HG03060 (cell line): Measurements from ENCODE around the gene RCBTB1.
"Not testable (repeated sequence)": the region's sequence is repeated elsewhere in the genome, so short reads cannot be mapped to it uniquely, and the experiment has no call there.

Experiments used
- ATAC-seq: cut with Tn5 transposase; IDR thresholded peaks from one replicate; pipeline ENCODE4 v1.9.1; 2021; ENCODE audit warnings: low read depth, moderate number of reproducible peaks; ENCODE audit not compliant: unreplicated experiment

The RCBTB1 gene

GRCh38 chr13:49585220-49586157, at the start of gene RCBTB1:
Gene RCBTB1 (minus strand): TSS chr13:49585558. CDS start chr13:49567279, 18,279 bp downstream.
- no peak for ATAC-seq

DNA sequence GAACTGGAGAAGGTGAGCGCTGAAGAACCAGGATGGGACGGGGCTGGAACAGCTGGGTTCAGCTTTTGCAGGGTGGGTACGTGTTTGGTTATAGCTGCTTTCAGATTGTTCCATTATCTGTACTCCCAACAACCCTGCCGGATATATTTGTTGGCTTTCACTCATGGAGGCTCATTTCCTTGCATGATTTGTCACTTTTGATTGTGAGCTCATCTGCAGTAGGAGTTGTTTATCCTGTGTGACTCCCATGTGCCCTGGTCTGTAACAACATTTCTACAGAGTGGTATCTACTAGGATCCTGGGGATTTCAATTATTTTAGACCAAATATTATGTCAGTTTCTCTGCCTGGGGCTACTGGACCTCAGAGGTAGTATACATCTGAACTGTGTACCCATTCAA, 48.4 kb upstream of the RCBTB1 start:
- no peak for ATAC-seq

- ATAC-seq, result no peak
These were observed 46.8 kb upstream of the RCBTB1 start for GRCh38 chr13:49632156-49632555.

GRCh38 chr13:49630580-49630979, 45.2 kb upstream of the RCBTB1 start:
- ATAC-seq, result no peak

DNA sequence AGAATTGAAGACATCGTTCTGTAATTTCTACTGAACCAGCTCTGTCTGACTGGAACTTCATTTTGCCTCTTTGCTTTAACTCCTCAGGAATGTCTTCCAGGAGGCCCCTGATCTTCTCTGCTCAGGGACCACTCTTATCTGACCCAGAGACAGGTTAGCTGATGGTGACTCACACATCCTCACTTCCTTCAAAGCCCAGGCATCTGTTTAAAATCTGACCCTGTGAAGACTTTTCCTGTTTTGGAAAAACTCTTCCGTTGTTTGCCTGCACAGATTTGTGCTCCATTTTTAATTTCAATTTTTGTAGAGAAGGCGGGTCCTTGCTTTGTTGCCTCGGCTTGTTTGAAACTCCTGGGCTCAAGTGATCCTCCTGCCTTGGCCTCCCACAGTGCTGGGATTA, 44.6 kb upstream of the RCBTB1 start:
- ATAC-seq, result no peak

DNA sequence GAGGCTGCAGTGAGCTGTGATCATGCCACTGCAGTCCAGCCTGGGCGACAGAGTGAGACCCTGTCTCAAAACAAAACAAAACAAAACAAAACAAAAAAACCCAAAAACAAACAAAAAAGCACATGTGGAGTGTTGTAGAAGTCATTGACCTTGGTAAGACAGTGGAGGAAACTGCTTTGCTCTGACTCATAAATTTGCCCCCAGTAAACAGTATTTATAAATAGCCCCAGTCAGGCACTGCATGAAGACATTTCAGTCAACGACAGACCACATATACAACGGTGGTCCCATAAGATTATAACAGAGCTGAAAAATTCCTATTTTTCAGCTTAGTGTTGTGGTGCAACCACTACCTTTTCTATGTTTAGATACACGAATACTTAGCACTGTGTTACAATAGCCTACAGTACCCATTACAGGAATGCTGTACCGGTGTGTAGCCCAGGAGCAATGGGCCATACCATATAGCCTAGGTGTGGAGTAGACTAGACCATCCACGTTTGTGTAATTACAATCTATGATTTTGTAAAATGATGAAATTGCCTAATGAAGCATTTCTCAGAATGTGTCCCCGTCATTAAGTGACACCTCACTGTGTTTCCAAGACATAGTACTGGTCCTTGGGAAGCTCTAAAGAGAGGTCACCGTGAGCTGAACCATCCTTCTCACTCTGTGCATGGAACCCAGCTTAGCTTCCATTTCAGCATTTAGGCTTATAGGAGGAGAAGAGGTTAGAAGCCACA, 44.0 kb upstream of the RCBTB1 start:
- ATAC-seq, result no peak

DNA sequence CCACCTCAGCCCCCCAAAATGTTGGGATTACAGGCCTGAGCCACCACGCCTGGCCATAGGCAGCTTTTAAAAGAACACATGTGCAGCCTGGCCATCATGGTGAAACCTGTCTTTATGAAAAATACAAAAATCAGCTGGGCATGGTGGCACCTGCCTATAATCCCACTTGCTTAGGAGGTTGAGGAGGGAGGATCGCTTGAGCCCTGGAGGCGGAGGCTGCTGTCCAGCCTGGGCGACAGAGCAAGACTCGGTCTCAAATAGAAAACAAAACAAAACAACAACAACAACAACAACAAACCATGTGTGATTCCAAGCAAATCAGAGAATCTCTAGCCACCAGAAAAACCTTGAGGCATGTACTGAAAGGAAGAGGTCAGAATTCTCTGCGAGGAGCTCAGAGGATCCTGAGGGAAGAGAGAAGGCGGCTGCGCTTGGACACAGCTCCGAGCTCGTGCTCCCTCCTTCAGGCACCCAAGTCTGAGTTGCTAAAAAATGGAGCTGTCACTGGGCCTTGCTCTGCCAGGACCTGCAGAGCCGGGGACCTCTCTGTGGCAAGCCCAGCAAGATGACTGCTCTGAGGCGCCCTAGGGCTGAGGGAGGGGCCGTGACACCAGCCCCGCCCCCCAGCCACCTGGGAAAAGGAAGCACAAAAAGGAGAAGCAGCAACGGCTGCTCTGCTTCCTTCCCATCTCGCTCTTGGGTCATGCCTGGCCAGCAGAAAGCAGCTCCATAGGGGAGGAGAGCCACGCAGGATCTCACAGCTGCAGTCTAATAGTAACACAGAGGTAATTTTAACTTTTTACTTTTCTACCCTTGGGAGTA, 42.7 kb upstream of the RCBTB1 start, which contains the start of gene ARL11:
ARL11 (plus strand) TSS at position 677 of the 822 bp plus-strand sequence. CDS start 1,941 bp downstream, outside the sequence.
- peak; percentile 70 for ATAC-seq

- ATAC-seq, result no peak
These were observed 40.2 kb upstream of the RCBTB1 start for GRCh38 chr13:49625392-49626079.

- ATAC-seq, result no peak
These were observed 38.9 kb upstream of the RCBTB1 start for GRCh38 chr13:49624229-49624628.

DNA sequence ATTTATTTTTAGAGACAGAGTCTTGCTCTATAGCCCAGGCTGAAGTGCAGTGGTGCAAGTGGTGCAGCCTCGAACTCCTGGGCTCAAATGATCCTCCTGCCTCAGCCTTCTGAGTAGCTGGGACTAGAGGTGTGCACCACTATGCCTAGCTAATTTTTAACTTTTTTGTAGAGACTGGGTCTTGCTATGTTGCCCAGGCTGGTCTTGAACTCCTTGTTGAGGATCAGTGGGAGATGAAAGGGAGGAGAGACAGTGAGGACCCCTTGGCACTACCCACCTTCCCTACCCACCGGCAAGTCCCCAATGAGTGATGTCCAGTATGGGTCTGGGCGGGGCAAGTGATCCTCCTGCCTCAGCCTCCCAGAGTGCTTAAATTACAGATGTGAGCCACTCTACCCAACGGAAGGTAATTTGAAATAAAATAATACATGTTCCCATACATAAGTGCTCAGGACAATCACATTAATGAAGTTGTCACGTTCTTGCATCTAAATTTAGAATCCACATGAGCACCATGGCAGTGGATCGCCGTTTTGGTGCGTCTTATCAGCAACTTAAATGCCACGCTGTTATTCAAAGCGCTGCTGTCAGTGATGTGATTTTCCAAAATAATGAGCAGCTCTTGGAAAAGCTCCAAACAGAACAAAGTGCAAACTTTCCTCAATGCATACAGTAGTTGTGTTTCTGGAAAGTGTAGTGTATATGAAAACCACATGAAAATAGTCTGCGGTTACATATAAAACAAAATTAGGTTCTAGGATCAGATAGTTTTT, 37.0 kb upstream of the RCBTB1 start:
- no peak for ATAC-seq

GRCh38 chr13:49620170-49620621, 34.8 kb upstream of the RCBTB1 start:
- no peak for ATAC-seq

GRCh38 chr13:49616676-49617065, 31.3 kb upstream of the RCBTB1 start:
- ATAC-seq, result no peak

DNA sequence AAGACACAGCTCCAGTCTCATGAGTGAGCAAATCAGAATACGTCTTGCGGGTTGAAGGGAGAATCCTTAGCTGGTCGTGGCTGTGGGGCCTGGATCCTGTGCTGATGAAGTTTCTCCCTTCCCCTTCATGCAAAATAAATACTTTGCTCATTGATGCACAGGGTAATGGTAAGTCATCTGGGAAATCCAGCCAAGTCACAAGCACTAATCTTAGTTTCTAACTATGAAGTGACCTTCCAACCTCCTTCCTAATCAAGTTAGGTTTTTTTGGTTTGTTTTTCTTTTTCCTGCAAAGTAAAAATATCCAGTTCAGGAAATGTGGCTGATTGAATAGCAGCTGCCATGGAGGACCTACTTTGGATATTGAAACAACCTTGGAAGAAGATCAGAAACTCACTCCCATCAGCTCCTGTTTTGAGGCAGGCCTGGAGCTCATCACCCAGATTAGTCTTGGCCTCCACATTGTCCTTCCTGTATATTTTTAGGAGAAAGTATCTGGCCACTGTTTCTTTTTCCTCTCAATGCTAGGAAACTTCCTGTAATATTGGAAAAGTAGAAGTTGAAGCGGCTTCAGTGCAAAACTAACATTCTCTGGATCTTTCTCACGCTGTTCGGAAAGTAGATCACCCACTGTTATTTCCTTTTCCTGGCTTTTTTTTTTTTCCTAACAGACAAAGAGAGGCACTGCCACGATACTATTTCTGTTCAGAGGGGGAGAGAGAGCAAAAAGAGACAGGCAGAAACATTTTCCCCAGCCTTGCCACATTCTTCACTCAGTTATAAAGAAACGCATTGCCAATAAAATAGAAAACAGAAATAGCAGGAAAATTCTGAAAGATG, 30.7 kb upstream of the RCBTB1 start:
- ATAC-seq, result no peak

GRCh38 chr13:49612042-49612441, 26.7 kb upstream of the RCBTB1 start:
- ATAC-seq, result not testable (repeated sequence)

- no peak for ATAC-seq
These were observed 24.8 kb upstream of the RCBTB1 start for GRCh38 chr13:49610176-49610575.

DNA sequence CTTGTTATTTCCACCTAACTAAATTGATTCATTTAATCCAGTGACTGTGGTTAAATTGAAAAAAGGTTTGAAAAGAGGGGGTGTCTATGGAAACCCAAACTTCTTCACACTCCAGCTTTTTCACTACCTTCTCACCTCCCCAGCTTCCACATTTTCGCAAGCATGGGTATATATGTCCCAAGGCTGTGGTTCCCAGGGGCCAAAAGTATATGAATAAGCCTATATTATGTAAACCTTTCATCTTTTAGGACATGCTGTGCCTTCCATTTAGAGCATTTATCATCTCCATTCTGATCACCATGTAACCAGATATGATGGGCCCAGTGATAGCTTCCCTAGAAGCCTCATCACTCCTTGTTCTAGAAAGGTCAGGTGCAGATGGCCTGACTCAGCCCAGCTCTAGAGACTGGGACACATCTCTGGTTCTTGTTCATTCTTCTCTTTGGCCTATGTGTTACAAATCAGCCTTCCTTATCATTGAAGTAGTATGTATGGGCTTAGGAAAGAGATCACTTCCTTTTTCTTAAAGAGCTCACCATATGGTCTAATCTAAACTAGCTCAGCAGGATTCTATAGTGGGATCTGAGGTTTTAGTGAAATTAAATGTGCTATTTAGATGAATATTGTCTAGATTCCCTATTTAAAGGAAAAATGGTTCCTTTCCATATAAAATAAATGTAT, 23.4 kb upstream of the RCBTB1 start:
- ATAC-seq, result no peak

GRCh38 chr13:49607761-49608160, 22.4 kb upstream of the RCBTB1 start:
- ATAC-seq, result no peak
